CD14-positive monocyte (primary cell): ENCODE data around the gene DDX51. TPM values are rescaled to one million over a fixed set of nuclear protein-coding genes. Genes with fewer than 3 reads are reported as not detected.
"Not testable (repeated sequence)": the region's sequence is repeated elsewhere in the genome, so short reads cannot be mapped to it uniquely, and the experiment has no call there.

Source experiments
- DNase-seq, 3 donors: peaks; one replicate each; pipeline ENCODE4 v3.0.0-alpha.2; 2011 to 2022
- H2AFZ ChIP-seq: 2 replicates; pipeline ENCODE4 v1.6.0; 2012; ENCODE audit warnings: mild to moderate bottlenecking, low read depth, low read length, inconsistent platforms; ENCODE audit not compliant: insufficient read depth, poor library complexity, severe bottlenecking
- H3K27ac ChIP-seq, 2 donors: 1 replicate in 1 of 2; 2 replicates in 1 of 2; pipeline ENCODE4 v1.5.1; 2012 to 2013; ENCODE audit warnings: low read length in 2 of 2, control low read depth in 1 of 2, inconsistent platforms in 1 of 2, low read depth in 1 of 2, mild to moderate bottlenecking in 1 of 2
- H3K27me3 ChIP-seq, 2 donors: one replicate each; pipeline versions ENCODE4 v1.6.0 to v1.6.1; 2011 to 2013; ENCODE audit warnings: low read length in 2 of 2; ENCODE audit not compliant: control insufficient read depth in 2 of 2, insufficient read depth in 2 of 2
- H3K36me3 ChIP-seq, 2 donors: replicated peaks in 1 of 2; 1 replicate in 1 of 2; 2 replicates in 1 of 2; pipeline versions ENCODE4 v1.5.1 to v1.6.1; 2012 to 2013; ENCODE audit warnings: low read length in 2 of 2, control low read depth in 1 of 2, inconsistent platforms in 1 of 2, mild to moderate bottlenecking in 1 of 2; ENCODE audit not compliant: insufficient read depth in 2 of 2, control insufficient read depth in 1 of 2
- H3K4me1 ChIP-seq, 2 donors: 1 replicate in 1 of 2; 2 replicates in 1 of 2; pipeline versions ENCODE4 v1.5.1 to v1.6.1; 2012 to 2013; ENCODE audit warnings: low read length in 2 of 2, control low read depth in 1 of 2, inconsistent platforms in 1 of 2, mild to moderate bottlenecking in 1 of 2, moderate library complexity in 1 of 2; ENCODE audit not compliant: insufficient read depth in 2 of 2, control insufficient read depth in 1 of 2
- H3K4me2 ChIP-seq: replicated peaks from 2 replicates; pipeline ENCODE3; 2012; ENCODE audit warnings: low read length, moderate library complexity, mild to moderate bottlenecking; ENCODE audit not compliant: poor library complexity, severe bottlenecking; ENCODE audit errors: extremely low read depth
- H3K4me3 ChIP-seq, 3 experiments: fragments of 200-600 bp in 1 of 3; sonication (generic) in 1 of 3; replicated peaks in 1 of 3; 1 replicate in 2 of 3; 2 replicates in 1 of 3; pipeline ENCODE4 v1.5.1; 2011 to 2013; ENCODE audit warnings: low read length in 3 of 3, mild to moderate bottlenecking in 3 of 3, control low read depth in 2 of 3, low read depth in 2 of 3, inconsistent platforms in 1 of 3, moderate library complexity in 1 of 3
- H3K79me2 ChIP-seq: 2 replicates; pipeline ENCODE4 v1.6.0; 2012; ENCODE audit warnings: mild to moderate bottlenecking, control low read depth, inconsistent platforms, low read length, moderate library complexity; ENCODE audit not compliant: insufficient read depth
- H3K9ac ChIP-seq: 2 replicates; pipeline ENCODE4 v1.6.0; 2017; ENCODE audit warnings: low read length, mild to moderate bottlenecking; ENCODE audit not compliant: insufficient read depth, poor library complexity, severe bottlenecking
- H3K9me3 ChIP-seq, 2 donors: replicated peaks in 1 of 2; 1 replicate in 1 of 2; 2 replicates in 1 of 2; pipeline versions ENCODE4 v1.5.1 to v1.6.1; 2012 to 2013; ENCODE audit warnings: low read length in 2 of 2, control low read depth in 1 of 2; ENCODE audit not compliant: control insufficient read depth in 1 of 2, insufficient read depth in 1 of 2
- H4K20me1 ChIP-seq: 2 replicates; pipeline ENCODE4 v1.6.0; 2012; ENCODE audit warnings: mild to moderate bottlenecking, low read length, control low read depth, moderate library complexity; ENCODE audit not compliant: insufficient read depth
- H3K27ac Mint-ChIP-seq, 7 donors: one replicate each; pipeline ENCODE4 v1.8.0; 2020; ENCODE audit warnings: mild to moderate bottlenecking in 7 of 7, mixed read lengths in 7 of 7, moderate library complexity in 6 of 7, inconsistent platforms in 2 of 7
- H3K27me3 Mint-ChIP-seq, 3 donors: one replicate each; pipeline ENCODE4 v1.8.0; 2021 to 2022; ENCODE audit warnings: low read depth in 3 of 3, mild to moderate bottlenecking in 3 of 3, mixed read lengths in 3 of 3, moderate library complexity in 3 of 3, inconsistent platforms in 1 of 3
- H3K36me3 Mint-ChIP-seq, 2 donors: one replicate each; pipeline ENCODE4 v1.8.0; 2020; ENCODE audit warnings: mixed read lengths in 2 of 2, inconsistent platforms in 1 of 2, mild to moderate bottlenecking in 1 of 2
- H3K4me1 Mint-ChIP-seq: one replicate; pipeline ENCODE4 v1.8.0; 2020; ENCODE audit warnings: mild to moderate bottlenecking, mixed read lengths
- H3K4me3 Mint-ChIP-seq, 2 donors: one replicate each; pipeline ENCODE4 v1.8.0; 2020; ENCODE audit warnings: mild to moderate bottlenecking in 2 of 2, mixed read lengths in 2 of 2, moderate library complexity in 1 of 2
- H3K9me3 Mint-ChIP-seq, 7 donors: one replicate each; pipeline ENCODE4 v1.8.0; 2020 to 2022; ENCODE audit warnings: mixed read lengths in 7 of 7, mild to moderate bottlenecking in 6 of 7, moderate library complexity in 6 of 7, inconsistent platforms in 2 of 7
- WGBS: methylation state at CpG from one replicate; pipeline ENCODE4 v1.1.5; 2013; ENCODE audit warnings: missing lambda C conversion rate; ENCODE audit not compliant: insufficient coverage; 5-methylcytosine and 5-hydroxymethylcytosine counted together
- intact Hi-C, 2 donors: fragments of 100-400 bp; cut with micrococcal nuclease; formaldehyde crosslinking; loops; one replicate each; pipeline versions ENCODE4 v1.15.0 to v1.15.1; 2023
- polyA plus RNA-seq, 3 donors: library from polyadenylated mRNA; depleted of rRNA in 1 of 3; unstranded in 2 of 3; stranded (reverse) in 1 of 3; fragments of 300-500 nt in 2 of 3; fragments of >200 nt in 1 of 3; fragmentation: Illumina TruSeq in 2 of 3; gene quantifications; 1 replicate in 2 of 3; 2 replicates in 1 of 3; pipeline ENCODE4 v1.2.3, GENCODE V29; 2012 to 2021
- TF ChIP-seq, protein P1 (sequence below): fragments of 200-600 bp; IDR thresholded peaks from one replicate; pipeline ENCODE4 v1.8.0; 2022; ENCODE audit warnings: antibody characterized with exemption, mild to moderate bottlenecking

DDX51 gene
- polyA plus RNA-seq, 3 donors, result 1.7 to 24.9 (median 2.7) TPM

DNA sequence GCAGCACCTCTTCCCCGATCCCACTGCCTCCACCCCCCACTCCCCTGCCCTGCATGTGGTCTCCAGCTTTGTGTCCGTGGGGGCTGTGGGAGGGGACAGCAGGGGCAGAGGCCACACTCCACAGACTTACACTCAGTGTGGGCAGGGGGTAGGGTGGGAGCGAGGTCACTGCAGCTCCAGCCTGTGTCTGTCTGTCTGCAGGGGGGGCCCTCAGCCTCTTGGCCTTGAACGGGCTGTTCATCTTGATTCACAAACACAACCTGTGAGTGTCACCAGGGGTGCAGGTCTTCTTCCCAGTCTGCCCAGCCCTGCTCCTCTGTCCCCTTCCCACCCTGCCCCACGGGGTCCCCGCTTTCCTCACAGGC lies 6.6 kb upstream of the DDX51 start:
- H3K9me3 Mint-ChIP-seq, result peaks cover 0 to 5% (median 0%) of the 10 kb centered on the region in 7 donors
- 94% methylated on average over 4 of the region's 6 CpGs for WGBS
- H3K4me3 Mint-ChIP-seq, result no peak overlapping the region

DNA sequence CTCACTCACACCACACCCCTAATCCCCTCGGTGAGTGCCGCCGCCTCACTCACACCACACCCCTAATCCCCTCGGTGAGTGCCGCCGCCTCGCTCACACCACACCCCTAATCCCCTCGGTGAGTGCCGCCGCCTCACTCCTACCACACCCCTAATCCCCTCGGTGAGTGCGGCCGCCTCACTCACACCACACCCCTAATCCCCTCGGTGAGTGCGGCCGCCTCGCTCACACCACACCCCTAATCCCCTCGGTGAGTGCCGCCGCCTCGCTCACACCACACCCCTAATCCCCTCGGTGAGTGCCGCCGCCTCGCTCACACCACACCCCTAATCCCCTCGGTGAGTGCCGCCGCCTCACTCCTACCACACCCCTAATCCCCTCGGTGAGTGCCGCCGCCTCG lies 5.4 kb upstream of the DDX51 start:
- H3K9me3 Mint-ChIP-seq, H3K27me3 ChIP-seq, H3K27ac ChIP-seq, H3K27ac Mint-ChIP-seq, H3K4me3 ChIP-seq, DNase-seq, H3K9me3 ChIP-seq, H3K27me3 Mint-ChIP-seq, H3K9ac ChIP-seq, H4K20me1 ChIP-seq, H3K4me3 Mint-ChIP-seq, H3K4me2 ChIP-seq, H2AFZ ChIP-seq: not testable (repeated sequence)
- intact Hi-C loops, result loop anchor here in 1 of 2 donors (10.0 kb wide), 1 partner anchor 345 kb away; the partner anchor contains the start of gene FBRSL1
- peaks cover 18% of the 10 kb centered on the region for H3K4me1 Mint-ChIP-seq
- H3K4me1 ChIP-seq, result peaks cover 14 to 19% of the 10 kb centered on the region in 2 donors
- peaks cover 19% of the 10 kb centered on the region for H3K79me2 ChIP-seq
- H3K36me3 Mint-ChIP-seq, result peaks cover 11 to 41% of the 10 kb centered on the region in 2 donors
- peaks cover 30 to 41% of the 10 kb centered on the region in 2 donors for H3K36me3 ChIP-seq
- no CpG with 5 or more reads among the region's 32 CpGs for WGBS

More for the DNA sequence above, 6.6 kb upstream of the DDX51 start:
- Histone ChIP-seq H3K4me3 (no peak overlapping the region), H3K9ac (no peak overlapping the region), H3K79me2 (peaks cover 6% of the 10 kb centered on the region), H2AFZ (no peak overlapping the region), H3K27me3 (no peaks in the 10 kb centered on the region), H3K9me3 (no peaks in the 10 kb centered on the region), H3K4me2 (no peak overlapping the region), H4K20me1 (no peaks in the 10 kb centered on the region), H3K36me3 (peaks cover 30 to 41% of the 10 kb centered on the region in 2 donors), H3K27ac (no peak overlapping the region), H3K4me1 (peaks cover 4 to 7% of the 10 kb centered on the region in 2 donors)
- H3K27me3 Mint-ChIP-seq, result peaks cover 0 to 5% (median 0%) of the 10 kb centered on the region in 3 donors
- peak overlapping the region in 1 of 7 donors; percentile 74 for H3K27ac Mint-ChIP-seq
- intact Hi-C loops, result loop anchor here in 1 of 2 donors (5.0 kb wide), 1 partner anchor 467 kb away; the partner anchor contains the start of gene P2RX2
- DNase-seq, result no peak
- TF ChIP-seq, protein P1, sequence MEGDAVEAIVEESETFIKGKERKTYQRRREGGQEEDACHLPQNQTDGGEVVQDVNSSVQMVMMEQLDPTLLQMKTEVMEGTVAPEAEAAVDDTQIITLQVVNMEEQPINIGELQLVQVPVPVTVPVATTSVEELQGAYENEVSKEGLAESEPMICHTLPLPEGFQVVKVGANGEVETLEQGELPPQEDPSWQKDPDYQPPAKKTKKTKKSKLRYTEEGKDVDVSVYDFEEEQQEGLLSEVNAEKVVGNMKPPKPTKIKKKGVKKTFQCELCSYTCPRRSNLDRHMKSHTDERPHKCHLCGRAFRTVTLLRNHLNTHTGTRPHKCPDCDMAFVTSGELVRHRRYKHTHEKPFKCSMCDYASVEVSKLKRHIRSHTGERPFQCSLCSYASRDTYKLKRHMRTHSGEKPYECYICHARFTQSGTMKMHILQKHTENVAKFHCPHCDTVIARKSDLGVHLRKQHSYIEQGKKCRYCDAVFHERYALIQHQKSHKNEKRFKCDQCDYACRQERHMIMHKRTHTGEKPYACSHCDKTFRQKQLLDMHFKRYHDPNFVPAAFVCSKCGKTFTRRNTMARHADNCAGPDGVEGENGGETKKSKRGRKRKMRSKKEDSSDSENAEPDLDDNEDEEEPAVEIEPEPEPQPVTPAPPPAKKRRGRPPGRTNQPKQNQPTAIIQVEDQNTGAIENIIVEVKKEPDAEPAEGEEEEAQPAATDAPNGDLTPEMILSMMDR, result no peak
- peaks cover 11 to 40% of the 10 kb centered on the region in 2 donors for H3K36me3 Mint-ChIP-seq
- H3K4me1 Mint-ChIP-seq, result peaks cover 7% of the 10 kb centered on the region
